ENCODE measurements around the gene RHEB. TPM values are rescaled to one million over a fixed set of nuclear protein-coding genes. Genes with fewer than 3 reads are reported as not detected.

Gene RHEB
- polyA plus RNA-seq, 1 donor from 2014 or later: 289 TPM

GRCh38 chr7:151423936-151424335 is 95.8 kb downstream of the RHEB start:
- H3K9me3 ChIP-seq (ENCODE audit: low read length): peaks cover 5% of the 10 kb centered on the region
- H3K27me3 ChIP-seq (ENCODE audit: insufficient read depth, low read depth, low read length): no peaks in the 10 kb centered on the region
- H2AFZ ChIP-seq (ENCODE audit: low read depth, low read length): no peak overlapping the region
- no peak overlapping the region for H3K27ac ChIP-seq (ENCODE audit: low read length)
- no peak overlapping the region for H3K4me2 ChIP-seq (ENCODE audit: low read length)
- H3K79me2 ChIP-seq (replicated peaks; ENCODE audit: insufficient read depth, low read length): no peaks in the 10 kb centered on the region
- TF ChIP-seq MXI1 (conservative IDR thresholded peaks at IDR 0.05; ENCODE audit: poor library complexity, severe bottlenecking): no peak
- no peak for TF ChIP-seq SMC3 (conservative IDR thresholded peaks at IDR 0.05; ENCODE audit: poor library complexity)
- no peak for TF ChIP-seq REST (IDR thresholded peaks at IDR 0.05; ENCODE audit: borderline replicate concordance)
- no peak for TF ChIP-seq RAD21 (conservative IDR thresholded peaks at IDR 0.05)
- no peak for TF ChIP-seq EP300 (conservative IDR thresholded peaks at IDR 0.05; ENCODE audit: poor library complexity, severe bottlenecking)
- no peak for TF ChIP-seq EZH2 (IDR thresholded peaks at IDR 0.05; ENCODE audit: borderline replicate concordance, insufficient read depth, low read length, poor library complexity, severe bottlenecking)
- TF ChIP-seq POLR2AphosphoS5 (IDR thresholded peaks at IDR 0.05): no peak
- no peak for TF ChIP-seq TAF1 (IDR thresholded peaks at IDR 0.05; ENCODE audit: low read depth)
- TF ChIP-seq CTCF (IDR thresholded peaks at IDR 0.05; ENCODE audit: poor library complexity, severe bottlenecking): no peak
- no peak overlapping the region for H3K4me3 ChIP-seq (ENCODE audit: low read length)
- no peaks in the 10 kb centered on the region for H3K9me2 ChIP-seq (ENCODE audit: insufficient read depth, low read length)
- no peak overlapping the region for H3K9ac ChIP-seq (ENCODE audit: low read length)
- H3F3A ChIP-seq (ENCODE audit: insufficient read depth, low read length, poor library complexity, severe bottlenecking): no peaks in the 10 kb centered on the region
- no peaks in the 10 kb centered on the region for H3K36me3 ChIP-seq (ENCODE audit: insufficient read depth, low read length)
- no peaks in the 10 kb centered on the region for H4K20me1 ChIP-seq (ENCODE audit: insufficient read depth)

GRCh38 chr7:151423226-151423625 is 96.5 kb downstream of the RHEB start:
- H3K27ac ChIP-seq (ENCODE audit: low read length): no peak overlapping the region
- H3K4me3 ChIP-seq (ENCODE audit: low read length): no peak overlapping the region
- peaks cover 5% of the 10 kb centered on the region for H3K9me3 ChIP-seq (ENCODE audit: low read length)
- H3K79me2 ChIP-seq (replicated peaks; ENCODE audit: insufficient read depth, low read length): no peaks in the 10 kb centered on the region
- no peak overlapping the region for H3K4me2 ChIP-seq (ENCODE audit: low read length)
- H3K27me3 ChIP-seq (ENCODE audit: insufficient read depth, low read depth, low read length): no peaks in the 10 kb centered on the region
- no peaks in the 10 kb centered on the region for H3K9me2 ChIP-seq (ENCODE audit: insufficient read depth, low read length)
- H3K9ac ChIP-seq (ENCODE audit: low read length): no peak overlapping the region
- no peaks in the 10 kb centered on the region for H3F3A ChIP-seq (ENCODE audit: insufficient read depth, low read length, poor library complexity, severe bottlenecking)
- no peak for TF ChIP-seq EZH2 (IDR thresholded peaks at IDR 0.05; ENCODE audit: borderline replicate concordance, insufficient read depth, low read length, poor library complexity, severe bottlenecking)
- no peak for TF ChIP-seq TAF1 (IDR thresholded peaks at IDR 0.05; ENCODE audit: low read depth)
- H3K36me3 ChIP-seq (ENCODE audit: insufficient read depth, low read length): no peaks in the 10 kb centered on the region
- H2AFZ ChIP-seq (ENCODE audit: low read depth, low read length): no peak overlapping the region
- no peaks in the 10 kb centered on the region for H4K20me1 ChIP-seq (ENCODE audit: insufficient read depth)

- H3K79me2 ChIP-seq (replicated peaks; ENCODE audit: insufficient read depth, low read length): no peaks in the 10 kb centered on the region
- H4K20me1 ChIP-seq (ENCODE audit: insufficient read depth): no peaks in the 10 kb centered on the region
- no peaks in the 10 kb centered on the region for H3F3A ChIP-seq (ENCODE audit: insufficient read depth, low read length, poor library complexity, severe bottlenecking)
- no peak overlapping the region for H3K4me2 ChIP-seq (ENCODE audit: low read length)
- H3K36me3 ChIP-seq (ENCODE audit: insufficient read depth, low read length): no peaks in the 10 kb centered on the region
- no peak overlapping the region for H3K27ac ChIP-seq (ENCODE audit: low read length)
- no peak for TF ChIP-seq EZH2 (IDR thresholded peaks at IDR 0.05; ENCODE audit: borderline replicate concordance, insufficient read depth, low read length, poor library complexity, severe bottlenecking)
- TF ChIP-seq SMC3 (conservative IDR thresholded peaks at IDR 0.05; ENCODE audit: poor library complexity): no peak
- TF ChIP-seq POLR2AphosphoS5 (IDR thresholded peaks at IDR 0.05): no peak
- no peak for TF ChIP-seq CTCF (IDR thresholded peaks at IDR 0.05; ENCODE audit: poor library complexity, severe bottlenecking)
- TF ChIP-seq EP300 (conservative IDR thresholded peaks at IDR 0.05; ENCODE audit: poor library complexity, severe bottlenecking): no peak
- TF ChIP-seq TAF1 (IDR thresholded peaks at IDR 0.05; ENCODE audit: low read depth): no peak
- TF ChIP-seq REST (IDR thresholded peaks at IDR 0.05; ENCODE audit: borderline replicate concordance): no peak
- no peak for TF ChIP-seq MXI1 (conservative IDR thresholded peaks at IDR 0.05; ENCODE audit: poor library complexity, severe bottlenecking)
- H3K27me3 ChIP-seq (ENCODE audit: insufficient read depth, low read depth, low read length): no peaks in the 10 kb centered on the region
- H3K9me2 ChIP-seq (ENCODE audit: insufficient read depth, low read length): no peaks in the 10 kb centered on the region
- no peak overlapping the region for H3K9ac ChIP-seq (ENCODE audit: low read length)
- H3K9me3 ChIP-seq (ENCODE audit: low read length): peaks cover under 1% of the 10 kb centered on the region
- H3K4me3 ChIP-seq (ENCODE audit: low read length): no peak overlapping the region
- H2AFZ ChIP-seq (ENCODE audit: low read depth, low read length): no peak overlapping the region
Observed at GRCh38 chr7:151422212-151422611, 97.5 kb downstream of the RHEB start.

All from neural cell (in vitro differentiated cells).